ENCODE measurements around the gene P2RX3. TPM values are rescaled to one million over a fixed set of nuclear protein-coding genes. Genes with fewer than 3 reads are reported as not detected.

Gene P2RX3
- total and polyA plus RNA-seq, 2 experiments from 2014 or later = 0.15 to 0.35 TPM

- no peak for TF ChIP-seq JUNB (IDR thresholded peaks at IDR 0.05; ENCODE audit: unreplicated experiment)
- TF ChIP-seq POLR2AphosphoS5 (IDR thresholded peaks at IDR 0.05; ENCODE audit: low read depth) = no peak
- TF ChIP-seq CTCF (conservative IDR thresholded peaks at IDR 0.05; ENCODE audit: low read depth in 2 of 2) = no peak
- TF ChIP-seq EZH2phosphoT487 (IDR thresholded peaks at IDR 0.05; ENCODE audit: unreplicated experiment) = no peak
- no peak for TF ChIP-seq REST (IDR thresholded peaks at IDR 0.05; ENCODE audit: unreplicated experiment)
- no peak for TF ChIP-seq CREB1 (CRISPR knock-in tag; IDR thresholded peaks at IDR 0.05; ENCODE audit: low read depth)
Observed at GRCh38 chr11:57353036-57353435, 14.9 kb downstream of the P2RX3 start (continued).

GRCh38 chr11:57353446-57353845 lies 15.3 kb downstream of the P2RX3 start:
- H3K4me1 ChIP-seq (ENCODE audit: insufficient read depth) = peaks cover 11% of the 10 kb centered on the region; the same call in 1 of the 2 replicates
- Mint-ChIP-seq H3K36me3 (ENCODE audit: low read depth) (no peaks in the 10 kb centered on the region; the same call in 2 of the 3 replicates), H3K4me3 (no peak overlapping the region), H3K9me3 (peaks cover 6% of the 10 kb centered on the region), H3K27ac (no peak overlapping the region), H3K4me1 (peaks cover 11% of the 10 kb centered on the region; the same call in 2 of the 3 replicates), H3K27me3 (ENCODE audit: insufficient read depth, low read depth, poor library complexity) (peaks cover 16% of the 10 kb centered on the region)
- H3K27ac ChIP-seq (ENCODE audit: low read depth) = no peak overlapping the region
- DNase-seq (ENCODE audit: low spot score) (no peak), ATAC-seq (no peak)
- peak overlapping the region; percentile 82 for H2AFZ ChIP-seq
- H3K36me3 ChIP-seq (ENCODE audit: insufficient read depth) = no peaks in the 10 kb centered on the region
- H3F3A ChIP-seq (replicated peaks; ENCODE audit: low read depth) = 0 out of 2 replicates have a peak, but pooled peaks cover 3% of the 10 kb centered on the region
- H3K4me3 ChIP-seq = no peak overlapping the region
- no peaks in the 10 kb centered on the region for H3K9me2 ChIP-seq (ENCODE audit: insufficient read depth)
- no peaks in the 10 kb centered on the region for H3K27me3 ChIP-seq (ENCODE audit: insufficient read depth)
- H3K79me2 ChIP-seq (replicated peaks; ENCODE audit: insufficient read depth) = no peaks in the 10 kb centered on the region
- no peaks in the 10 kb centered on the region for H4K20me1 ChIP-seq (replicated peaks; ENCODE audit: insufficient read depth)
- H3K4me2 ChIP-seq = no peak overlapping the region
- TF ChIP-seq EZH2phosphoT487 (IDR thresholded peaks at IDR 0.05; ENCODE audit: unreplicated experiment) (no peak), CTCF (conservative IDR thresholded peaks at IDR 0.05; ENCODE audit: low read depth in 2 of 2) (no peak), STAT1 (IDR thresholded peaks at IDR 0.05; ENCODE audit: unreplicated experiment) (no peak), REST (IDR thresholded peaks at IDR 0.05; ENCODE audit: unreplicated experiment) (no peak), CREB1 (CRISPR knock-in tag; IDR thresholded peaks at IDR 0.05; ENCODE audit: low read depth) (no peak), ETS1 (IDR thresholded peaks at IDR 0.05) (no peak), ZNF331 (CRISPR knock-in tag; IDR thresholded peaks at IDR 0.05; ENCODE audit: low read depth) (no peak)
